GM13977 (cell line): ENCODE results near the gene TUBB4B.
A peak's percentile ranks its signal among the peaks of the same experiment; 100 is the strongest.

Experiments
- DNase-seq: peaks from one replicate; pipeline ENCODE4 v3.0.0; 2012; ENCODE audit warnings: low spot score
- in situ Hi-C: fragments of 300-500 bp; cut with MboI; formaldehyde crosslinking; loops from one replicate; pipeline ENCODE4 v1.12.0; 2022; ENCODE audit warnings: low sequenced_read_pairs, low pct_unique_long_range_greater_than_20kb, mixed read lengths, inconsistent platforms; ENCODE audit not compliant: unreplicated experiment
- TF ChIP-seq, protein P1 (sequence below): IDR thresholded peaks from 2 replicates; pipeline ENCODE4 v1.5.1; 2012; ENCODE audit warnings: mild to moderate bottlenecking, control low read depth; ENCODE audit not compliant: insufficient read depth; ENCODE audit errors: extremely low read depth, missing control alignments

TUBB4B gene

DNA sequence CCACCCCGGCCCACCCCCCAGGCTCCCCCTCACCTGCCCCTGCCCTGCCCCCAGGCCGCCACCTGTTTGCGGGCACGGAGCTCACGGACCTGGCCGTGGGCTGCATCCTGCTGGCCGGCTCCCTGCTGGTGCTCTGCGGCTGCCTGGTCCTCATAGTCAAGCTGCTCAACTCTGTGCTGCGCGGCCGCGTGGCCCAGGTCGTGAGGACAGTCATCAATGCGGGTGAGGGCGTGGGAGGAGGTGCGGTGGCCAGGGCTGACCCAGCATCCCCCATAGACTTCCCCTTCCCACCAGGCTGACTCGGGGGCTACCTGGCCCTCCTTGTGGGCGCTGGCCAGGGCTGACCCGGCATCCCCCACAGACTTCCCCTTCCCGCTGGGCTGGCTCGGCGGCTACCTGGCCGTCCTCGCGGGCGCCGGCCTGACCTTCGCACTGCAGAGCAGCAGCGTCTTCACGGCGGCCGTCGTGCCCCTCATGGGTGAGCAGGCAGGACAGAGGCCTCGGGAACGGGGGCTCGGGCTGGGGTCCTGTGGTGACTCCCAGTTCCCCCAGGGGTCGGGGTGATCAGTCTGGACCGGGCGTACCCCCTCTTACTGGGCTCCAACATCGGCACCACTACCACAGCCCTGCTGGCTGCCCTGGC lies 6.9 kb upstream of the TUBB4B start:
- in situ Hi-C loops, result no loop called here
- TF ChIP-seq, protein P1, sequence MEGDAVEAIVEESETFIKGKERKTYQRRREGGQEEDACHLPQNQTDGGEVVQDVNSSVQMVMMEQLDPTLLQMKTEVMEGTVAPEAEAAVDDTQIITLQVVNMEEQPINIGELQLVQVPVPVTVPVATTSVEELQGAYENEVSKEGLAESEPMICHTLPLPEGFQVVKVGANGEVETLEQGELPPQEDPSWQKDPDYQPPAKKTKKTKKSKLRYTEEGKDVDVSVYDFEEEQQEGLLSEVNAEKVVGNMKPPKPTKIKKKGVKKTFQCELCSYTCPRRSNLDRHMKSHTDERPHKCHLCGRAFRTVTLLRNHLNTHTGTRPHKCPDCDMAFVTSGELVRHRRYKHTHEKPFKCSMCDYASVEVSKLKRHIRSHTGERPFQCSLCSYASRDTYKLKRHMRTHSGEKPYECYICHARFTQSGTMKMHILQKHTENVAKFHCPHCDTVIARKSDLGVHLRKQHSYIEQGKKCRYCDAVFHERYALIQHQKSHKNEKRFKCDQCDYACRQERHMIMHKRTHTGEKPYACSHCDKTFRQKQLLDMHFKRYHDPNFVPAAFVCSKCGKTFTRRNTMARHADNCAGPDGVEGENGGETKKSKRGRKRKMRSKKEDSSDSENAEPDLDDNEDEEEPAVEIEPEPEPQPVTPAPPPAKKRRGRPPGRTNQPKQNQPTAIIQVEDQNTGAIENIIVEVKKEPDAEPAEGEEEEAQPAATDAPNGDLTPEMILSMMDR, result no peak

DNA sequence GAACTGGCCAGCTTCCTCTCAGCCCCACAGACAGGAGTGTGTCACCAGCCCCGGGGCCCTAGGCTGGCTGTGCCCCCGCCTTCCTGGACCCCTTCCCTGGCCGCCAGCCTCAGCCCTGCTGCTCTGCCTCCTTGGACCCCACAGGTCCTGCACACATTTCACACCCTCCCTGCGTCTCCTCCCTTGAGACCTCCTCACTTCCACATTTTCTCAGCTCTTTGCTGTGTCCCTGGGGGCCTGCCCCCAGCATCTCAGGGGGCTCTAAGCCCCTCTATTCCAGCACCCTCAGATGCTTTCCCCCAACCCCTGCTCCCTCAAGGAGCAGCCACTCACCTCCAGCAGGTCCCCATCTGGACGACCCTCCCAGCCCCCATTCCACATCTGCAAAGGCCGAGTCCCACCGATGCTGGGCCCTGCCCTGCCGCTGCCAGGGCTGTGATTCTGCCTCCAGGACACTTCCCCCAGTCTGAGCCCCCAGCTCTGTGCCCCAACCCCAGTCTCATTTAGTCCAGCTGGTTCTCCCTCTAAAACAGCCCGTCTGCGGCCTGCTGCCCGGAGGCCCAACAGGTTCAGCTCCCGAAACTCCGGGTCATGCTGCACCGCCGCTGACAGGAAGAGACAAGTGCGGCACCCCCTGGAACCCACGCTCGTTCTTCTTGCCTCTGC lies 6.2 kb upstream of the TUBB4B start:
- TF ChIP-seq, protein P1, result no peak
- in situ Hi-C loops, result no loop called here
- DNase-seq, result no peak

More for the DNA sequence above, 6.9 kb upstream of the TUBB4B start:
- no peak for DNase-seq

DNA sequence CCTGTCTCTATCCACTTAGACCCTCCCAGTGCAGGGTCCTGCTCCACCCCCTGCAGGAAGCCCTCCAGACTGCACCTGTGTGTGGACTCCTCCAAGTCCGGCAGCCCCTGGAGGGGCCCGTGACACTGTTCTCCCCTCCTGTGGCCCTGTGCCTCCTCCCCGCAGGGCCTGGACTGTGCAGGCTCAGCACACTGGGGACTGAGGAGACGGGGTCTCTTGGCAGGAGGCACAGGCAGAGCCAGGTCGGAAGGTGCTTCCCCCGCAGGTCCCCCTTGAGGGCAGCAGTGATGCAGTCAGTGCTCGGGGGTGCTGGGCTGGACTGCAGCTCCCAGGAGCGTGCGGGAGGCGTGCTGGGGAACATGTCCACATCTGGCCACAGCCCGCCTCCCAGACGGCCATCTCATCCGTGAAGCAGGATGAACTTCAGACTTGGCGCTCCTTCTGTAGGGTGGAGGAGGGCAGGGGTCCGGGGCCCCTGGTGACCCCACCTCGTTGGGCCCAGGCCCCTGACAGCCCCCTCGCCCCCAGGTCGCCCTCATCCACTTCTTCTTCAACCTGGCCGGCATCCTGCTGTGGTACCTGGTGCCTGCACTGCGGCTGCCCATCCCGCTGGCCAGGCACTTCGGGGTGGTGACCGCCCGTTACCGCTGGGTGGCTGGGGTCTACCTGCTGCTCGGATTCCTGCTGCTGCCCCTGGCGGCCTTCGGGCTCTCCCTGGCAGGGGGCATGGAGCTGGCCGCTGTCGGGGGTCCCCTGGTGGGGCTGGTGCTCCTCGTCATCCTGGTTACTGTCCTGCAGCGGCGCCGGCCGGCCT lies 5.5 kb upstream of the TUBB4B start:
- TF ChIP-seq, protein P1, result no peak
- no peak for DNase-seq
- in situ Hi-C loops, result no loop called here

DNA sequence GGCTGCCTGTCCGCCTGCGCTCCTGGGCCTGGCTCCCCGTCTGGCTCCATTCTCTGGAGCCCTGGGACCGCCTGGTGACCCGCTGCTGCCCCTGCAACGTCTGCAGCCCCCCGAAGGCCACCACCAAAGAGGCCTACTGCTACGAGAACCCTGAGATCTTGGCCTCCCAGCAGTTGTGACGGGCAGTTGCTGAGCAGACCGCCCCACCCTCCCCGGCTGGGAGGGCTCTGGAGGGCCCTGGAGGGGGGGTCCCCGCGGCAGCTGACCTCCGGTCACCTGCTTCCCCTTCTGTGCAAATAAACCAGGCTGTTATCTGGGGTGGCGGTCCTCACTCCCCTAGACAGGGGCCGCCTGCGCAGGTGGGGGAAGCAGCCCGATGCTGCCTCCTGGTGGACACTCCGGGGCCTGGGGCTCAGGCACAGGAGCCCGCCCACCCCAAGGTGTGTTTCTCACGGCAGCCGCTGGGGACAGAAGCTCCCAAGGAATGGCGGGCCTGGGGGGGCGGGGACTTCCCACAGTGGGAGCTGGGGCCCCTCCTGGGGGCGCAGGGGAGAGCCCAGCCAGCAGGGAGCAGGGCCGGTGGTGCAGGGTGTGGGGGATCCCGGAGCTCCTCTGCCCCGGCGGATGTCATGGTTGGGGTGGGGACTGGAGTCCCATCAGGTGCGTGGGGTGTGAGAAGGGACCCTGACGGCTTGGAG lies 4.7 kb upstream of the TUBB4B start:
- peak; percentile 98 for DNase-seq
- TF ChIP-seq, protein P1, result peak; percentile 99
- in situ Hi-C loops, result no loop called here

DNA sequence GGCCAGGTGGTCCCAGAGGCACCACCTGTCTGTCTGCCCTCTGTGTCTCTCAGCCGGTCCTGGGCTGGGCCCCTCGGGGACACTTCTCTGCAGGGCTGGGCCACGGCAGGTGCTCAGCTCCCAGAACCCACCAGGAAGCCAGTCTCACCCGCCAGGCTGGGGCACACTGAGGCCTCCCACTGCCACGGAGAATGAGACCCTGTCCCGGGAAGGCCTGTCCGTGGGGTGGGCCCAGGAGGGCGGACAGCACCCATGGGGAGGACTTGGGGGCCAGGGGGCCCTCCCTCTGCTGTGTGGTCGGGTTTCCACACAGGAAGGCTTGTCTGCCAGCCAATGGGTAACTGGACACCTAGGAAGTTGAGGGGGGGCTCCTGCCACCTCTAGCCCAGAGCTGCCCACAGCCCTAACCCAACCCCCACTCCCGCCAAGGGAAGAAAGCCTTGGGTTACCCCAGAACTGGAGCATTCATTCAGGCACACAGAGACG lies 4.1 kb upstream of the TUBB4B start:
- DNase-seq, result no peak
- TF ChIP-seq, protein P1, result no peak
- in situ Hi-C loops, result no loop called here
